T-cell (primary cell): ENCODE measurements around the gene DTX1. TPM values are rescaled to one million over a fixed set of nuclear protein-coding genes. Genes with fewer than 3 reads are reported as not detected.

Experiments
- ATAC-seq, 4 experiments: fragments of 200-7000 bp in 3 of 4; fragments of 150-1000 bp in 1 of 4; cut with Tn5 transposase; replicated peaks in 1 of 4; 1 replicate in 3 of 4; 2 replicates in 1 of 4; pipeline ENCODE4 v1.10.0; 2021; ENCODE audit warnings: moderate library complexity in 3 of 4, mild to moderate bottlenecking in 2 of 4, moderate number of reproducible peaks in 1 of 4
- CTCF ChIA-PET, 2 donors: fragments of 300-600 bp; sonication (Branson Sonifier 250); formaldehyde crosslinking; loops; one replicate each; lab custom pipeline; 2022; ENCODE audit warnings: antibody characterized with exemption in 2 of 2; lab: Charles Lee
- POLR2A ChIA-PET, 2 donors: fragments of 300-600 bp; sonication (Branson Sonifier 250); formaldehyde crosslinking; loops; one replicate each; lab custom pipeline; 2022; ENCODE audit warnings: antibody characterized with exemption in 2 of 2; lab: Charles Lee
- DNase-seq, 35 experiments: peaks; one replicate each; pipeline versions ENCODE4 v3.0.0 to v3.0.0-alpha.2; 2013 to 2023
- H3K27ac ChIP-seq: one replicate; pipeline ENCODE4 v1.5.1; 2013; ENCODE audit warnings: low read length
- H3K27me3 ChIP-seq, 2 experiments: replicated peaks in 1 of 2; 1 replicate in 1 of 2; 2 replicates in 1 of 2; pipeline versions ENCODE4 v1.6.1 to v1.7.0; 2013; ENCODE audit warnings: low read length in 1 of 2, mixed read lengths in 1 of 2; ENCODE audit not compliant: control insufficient read depth in 2 of 2, insufficient read depth in 2 of 2; ENCODE audit errors: extremely low read depth in 1 of 2
- H3K36me3 ChIP-seq, 2 donors: 1 replicate in 1 of 2; 2 replicates in 1 of 2; pipeline versions ENCODE4 v1.6.1 to v1.7.0; 2013; ENCODE audit warnings: low read length in 1 of 2; ENCODE audit not compliant: control insufficient read depth in 2 of 2, insufficient read depth in 1 of 2; ENCODE audit errors: extremely low read depth in 1 of 2
- H3K4me1 ChIP-seq, 2 experiments: 1 replicate in 1 of 2; 2 replicates in 1 of 2; pipeline versions ENCODE4 v1.6.1 to v1.7.0; 2013; ENCODE audit warnings: low read length in 2 of 2, mixed read lengths in 1 of 2; ENCODE audit not compliant: insufficient read depth in 2 of 2, control insufficient read depth in 1 of 2; ENCODE audit errors: extremely low read depth in 1 of 2
- H3K4me3 ChIP-seq, 2 donors: 1 replicate in 1 of 2; 2 replicates in 1 of 2; pipeline versions ENCODE4 v1.5.1 to v1.7.0; 2013; ENCODE audit warnings: mild to moderate bottlenecking in 2 of 2, low read length in 1 of 2, moderate library complexity in 1 of 2; ENCODE audit not compliant: control insufficient read depth in 1 of 2; ENCODE audit errors: extremely low read depth in 1 of 2
- H3K9me3 ChIP-seq: 2 replicates; pipeline ENCODE4 v1.7.0; 2013
- H3K27ac Mint-ChIP-seq, 2 donors: one replicate each; pipeline ENCODE4 v1.8.0; 2020 to 2021; ENCODE audit warnings: mild to moderate bottlenecking in 2 of 2, mixed read lengths in 2 of 2
- H3K27me3 Mint-ChIP-seq, 2 donors: one replicate each; pipeline ENCODE4 v1.8.0; 2021 to 2022; ENCODE audit warnings: mixed read lengths in 2 of 2
- H3K36me3 Mint-ChIP-seq: one replicate; pipeline ENCODE4 v1.8.0; 2021; ENCODE audit warnings: mixed read lengths
- H3K4me1 Mint-ChIP-seq, 3 donors: one replicate each; pipeline ENCODE4 v1.8.0; 2020 to 2022; ENCODE audit warnings: mixed read lengths in 3 of 3, mild to moderate bottlenecking in 1 of 3
- H3K4me3 Mint-ChIP-seq, 3 donors: one replicate each; pipeline ENCODE4 v1.8.0; 2020 to 2022; ENCODE audit warnings: mild to moderate bottlenecking in 3 of 3, mixed read lengths in 3 of 3, moderate library complexity in 3 of 3
- H3K9me3 Mint-ChIP-seq, 3 donors: one replicate each; pipeline ENCODE4 v1.8.0; 2020 to 2022; ENCODE audit warnings: mixed read lengths in 3 of 3
- WGBS: methylation state at CpG from one replicate; pipeline ENCODE4 v1.1.5; 2013; ENCODE audit warnings: missing lambda C conversion rate; ENCODE audit not compliant: insufficient coverage; 5-methylcytosine and 5-hydroxymethylcytosine counted together
- total RNA-seq, 35 experiments: library from RNA in 6 of 35; stranded (reverse) in 6 of 35; fragments of 120-200 nt in 1 of 35; gene quantifications; one replicate each; pipeline versions ENCODE4 v1.2.1 to v1.2.4 and lab custom pipeline; 2013 to 2026

The DTX1 gene
- total RNA-seq (10 to 100 TPM in 3 of 5 donors, 1 to 10 TPM in 2; 5.6 to 12.0 (median 10.4) TPM), total RNA-seq (lab: John Stamatoyannopoulos, UW) (0.88 to 15.8 (median 4.5) reads per million in 29 experiments)
- 5.9 TPM for total RNA-seq (2013)

GRCh38 chr12:113056631-113057488 is at the start of gene DTX1:
Gene DTX1 (plus strand): TSS chr12:113056730. CDS start chr12:113058193, 1,463 bp downstream.
- H3K9me3 Mint-ChIP-seq, result no peaks in the 10 kb centered on the region
- Histone ChIP-seq H3K27me3 (peaks cover 0 to 17% of the 10 kb centered on the region in 2 experiments), H3K9me3 (no peaks in the 10 kb centered on the region), H3K4me1 (peaks cover 3 to 66% of the 10 kb centered on the region in 2 experiments), H3K36me3 (no peaks in the 10 kb centered on the region), H3K4me3 (peak within 1 kb of the TSS; percentile 51 to 68), H3K27ac (peak within 1 kb of the TSS; percentile 24)
- peaks cover 0 to 1% of the 10 kb centered on the region in 2 donors for H3K27me3 Mint-ChIP-seq
- WGBS, result under 1% methylated on average over 73 of the region's 94 CpGs
- no peaks in the 10 kb centered on the region for H3K36me3 Mint-ChIP-seq
- H3K4me1 Mint-ChIP-seq, result peaks cover 32 to 43% (median 36%) of the 10 kb centered on the region in 3 donors
- H3K4me3 Mint-ChIP-seq, result peak within 1 kb of the TSS; percentile 79 to 83 (median 81)
- ChIA-PET POLR2A (interaction anchor here (0.5 to 0.7 kb wide), 3 partner anchors 105 to 167 kb away, joined by 3 to 11 read pairs (median 7); no protein-coding TSS in a partner anchor), CTCF (no interaction called here)
- H3K27ac Mint-ChIP-seq, result peak within 1 kb of the TSS; percentile 72 to 74
- peak; percentile 77 to 83 (median 79) for ATAC-seq
- peak in 25 of 35 experiments; percentile 8 to 54 (median 25) for DNase-seq

- Histone ChIP-seq H3K9me3 (peaks cover 5% of the 10 kb centered on the region), H3K27ac (no peak overlapping the region), H3K4me1 (no peaks in the 10 kb centered on the region), H3K36me3 (peaks cover 29 to 94% of the 10 kb centered on the region in 2 donors), H3K27me3 (no peaks in the 10 kb centered on the region), H3K4me3 (no peak overlapping the region)
- ATAC-seq (no peak), DNase-seq (no peak)
- POLR2A ChIA-PET, result interaction anchor here in 1 of 2 donors (0.5 kb wide), 1 partner anchor 973 kb away, joined by 4 read pairs; no protein-coding TSS in a partner anchor
- H3K4me1 Mint-ChIP-seq, result no peaks in the 10 kb centered on the region
- CTCF ChIA-PET, result interaction anchor here in 1 of 2 donors (1.3 kb wide), 1 partner anchor 14 kb away, joined by 4 read pairs; no protein-coding TSS in a partner anchor
- H3K9me3 Mint-ChIP-seq, result peaks cover 6 to 8% (median 7%) of the 10 kb centered on the region in 3 donors
- H3K36me3 Mint-ChIP-seq, result peaks cover 93% of the 10 kb centered on the region
- WGBS, result 94% methylated on average over 2 of the region's 4 CpGs
- no peaks in the 10 kb centered on the region for H3K27me3 Mint-ChIP-seq
- no peak overlapping the region for H3K4me3 Mint-ChIP-seq
- peak overlapping the region in 1 of 2 donors; percentile 13 for H3K27ac Mint-ChIP-seq
Measured at GRCh38 chr12:113007166-113007565, 49.4 kb upstream of the DTX1 start.

GRCh38 chr12:113010701-113011100 is 45.8 kb upstream of the DTX1 start:
- no peak overlapping the region for H3K4me3 Mint-ChIP-seq
- H3K27ac ChIP-seq, result no peak overlapping the region
- H3K4me3 ChIP-seq, result no peak overlapping the region
- no peak for ATAC-seq
- ChIA-PET POLR2A (interaction anchor here in 1 of 2 donors (0.5 kb wide), 1 partner anchor 211 kb away, joined by 3 read pairs; no protein-coding TSS in a partner anchor), CTCF (interaction anchor here (0.6 to 1.0 kb wide), 2 partner anchors 10 to 18 kb away, joined by 3 to 5 read pairs; no protein-coding TSS in a partner anchor)
- H3K4me1 ChIP-seq, result no peaks in the 10 kb centered on the region
- no CpG with 5 or more reads among the region's 2 CpGs for whole genome bisulfite sequencing
- DNase-seq, result no peak
- H3K27me3 Mint-ChIP-seq, result no peaks in the 10 kb centered on the region
- H3K9me3 Mint-ChIP-seq, result peaks cover 6 to 8% (median 7%) of the 10 kb centered on the region in 3 donors
- H3K27me3 ChIP-seq, result no peaks in the 10 kb centered on the region
- no peaks in the 10 kb centered on the region for H3K4me1 Mint-ChIP-seq
- peaks cover 62% of the 10 kb centered on the region for H3K36me3 Mint-ChIP-seq
- H3K36me3 ChIP-seq, result peaks cover 26 to 59% of the 10 kb centered on the region in 2 donors
- peaks cover 5% of the 10 kb centered on the region for H3K9me3 ChIP-seq
- no peak overlapping the region for H3K27ac Mint-ChIP-seq

- Mint-ChIP-seq H3K4me3 (no peak overlapping the region), H3K36me3 (peaks cover 27% of the 10 kb centered on the region), H3K27me3 (no peaks in the 10 kb centered on the region), H3K27ac (no peak overlapping the region), H3K9me3 (peaks cover 6 to 8% (median 7%) of the 10 kb centered on the region in 3 donors), H3K4me1 (no peaks in the 10 kb centered on the region)
- DNase-seq, result no peak
- Histone ChIP-seq H3K27me3 (no peaks in the 10 kb centered on the region), H3K9me3 (peaks cover 5% of the 10 kb centered on the region), H3K27ac (no peak overlapping the region), H3K4me3 (no peak overlapping the region), H3K4me1 (no peaks in the 10 kb centered on the region), H3K36me3 (peaks cover 8 to 20% of the 10 kb centered on the region in 2 donors)
- ChIA-PET CTCF (no interaction called here), POLR2A (no interaction called here)
- no peak for ATAC-seq
- WGBS, result 96% methylated on average over 4 of the region's 9 CpGs
Measured at GRCh38 chr12:113014565-113014964, 42.0 kb upstream of the DTX1 start.

- no peak for DNase-seq
- POLR2A ChIA-PET, result no interaction called here
- WGBS, result 90% methylated on average over 4 of the region's 5 CpGs
- Mint-ChIP-seq H3K36me3 (peaks cover 4% of the 10 kb centered on the region), H3K27me3 (peaks cover 0 to 8% of the 10 kb centered on the region in 2 donors), H3K27ac (no peak overlapping the region), H3K4me3 (no peak overlapping the region), H3K9me3 (peaks cover 0 to under 1% (median 0%) of the 10 kb centered on the region in 3 donors), H3K4me1 (no peaks in the 10 kb centered on the region)
- H3K4me3 ChIP-seq, result no peak overlapping the region
- H3K27ac ChIP-seq, result no peak overlapping the region
- peaks cover under 1% of the 10 kb centered on the region for H3K9me3 ChIP-seq
- CTCF ChIA-PET, result no interaction called here
- no peaks in the 10 kb centered on the region for H3K27me3 ChIP-seq
- ATAC-seq, result no peak
- no peaks in the 10 kb centered on the region for H3K36me3 ChIP-seq
- no peaks in the 10 kb centered on the region for H3K4me1 ChIP-seq
Measured at GRCh38 chr12:113016796-113017195, 39.7 kb upstream of the DTX1 start.

- no peak overlapping the region for H3K27ac ChIP-seq
- Mint-ChIP-seq H3K9me3 (no peaks in the 10 kb centered on the region), H3K27me3 (peaks cover 0 to 9% of the 10 kb centered on the region in 2 donors), H3K27ac (no peak overlapping the region), H3K36me3 (no peaks in the 10 kb centered on the region), H3K4me1 (no peaks in the 10 kb centered on the region), H3K4me3 (no peak overlapping the region)
- H3K36me3 ChIP-seq, result no peaks in the 10 kb centered on the region
- no peaks in the 10 kb centered on the region for H3K9me3 ChIP-seq
- H3K4me3 ChIP-seq, result no peak overlapping the region
- H3K4me1 ChIP-seq, result no peaks in the 10 kb centered on the region
- no peak for ATAC-seq
- no peak for DNase-seq
- no peaks in the 10 kb centered on the region for H3K27me3 ChIP-seq
- WGBS, result no CpG with 5 or more reads among the region's 4 CpGs
- CTCF ChIA-PET, result no interaction called here
- POLR2A ChIA-PET, result no interaction called here
Measured at GRCh38 chr12:113019025-113019424, 37.5 kb upstream of the DTX1 start.
